Measurements from ENCODE around the gene DSG4.
"Not testable (repeated sequence)": the region's sequence is repeated elsewhere in the genome, so short reads cannot be mapped to it uniquely, and the experiment has no call there.

The DSG4 gene

DNA sequence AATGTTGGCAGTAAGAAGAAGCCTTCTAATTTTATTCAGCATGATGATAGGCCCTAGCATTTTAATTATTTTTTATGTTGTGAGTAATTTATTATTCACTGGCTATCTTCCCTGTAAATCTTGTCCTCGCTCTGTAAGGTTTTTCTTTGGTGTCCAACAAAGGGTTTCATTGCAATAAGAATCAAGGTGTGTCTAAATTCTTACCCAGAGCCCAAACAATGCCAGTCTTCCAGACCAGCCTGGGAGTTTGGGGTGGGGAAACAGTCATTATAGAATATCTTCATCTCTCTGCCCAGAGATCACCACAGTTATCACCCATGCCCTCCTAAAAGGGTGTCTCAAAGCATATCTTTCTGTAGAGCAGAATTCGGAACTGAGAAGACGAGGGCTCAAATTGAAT lies at the start of gene DSG4:
Gene DSG4, plus strand, starts transcription at position 301 of the 400 bp plus-strand sequence. CDS start 135 bp downstream, outside the sequence.
- H3K4me1 ChIP-seq (ENCODE audit: control insufficient read depth, insufficient read depth, low read length, unreplicated experiment) = no peaks in the 10 kb centered on the region
- no peak within 1 kb of the TSS for H3K27ac ChIP-seq (ENCODE audit: low read depth, low read length)
- no peak within 1 kb of the TSS for H3K4me3 ChIP-seq (ENCODE audit: low read depth, low read length)
- no peaks in the 10 kb centered on the region for H3K79me2 ChIP-seq (ENCODE audit: control insufficient read depth, insufficient read depth, low read length, unreplicated experiment)
- H2AFZ ChIP-seq (ENCODE audit: low read length, unreplicated experiment) = no peak within 1 kb of the TSS
- no peaks in the 10 kb centered on the region for H3K36me3 ChIP-seq (ENCODE audit: insufficient read depth, low read length)
- no peaks in the 10 kb centered on the region for H3K27me3 ChIP-seq (ENCODE audit: insufficient read depth, low read length)

GRCh38 chr18:31329787-31330438 lies 46.7 kb upstream of the DSG4 start:
- no peak overlapping the region for H3K27ac ChIP-seq (ENCODE audit: low read depth, low read length)
- no peaks in the 10 kb centered on the region for H3K4me1 ChIP-seq (ENCODE audit: control insufficient read depth, insufficient read depth, low read length, unreplicated experiment)
- H3K79me2 ChIP-seq (ENCODE audit: control insufficient read depth, insufficient read depth, low read length, unreplicated experiment) = no peaks in the 10 kb centered on the region
- no peaks in the 10 kb centered on the region for H3K27me3 ChIP-seq (ENCODE audit: insufficient read depth, low read length)
- no peak overlapping the region for H2AFZ ChIP-seq (ENCODE audit: low read length, unreplicated experiment)
- no peak overlapping the region for H3K4me3 ChIP-seq (ENCODE audit: low read depth, low read length)
- no peaks in the 10 kb centered on the region for H3K36me3 ChIP-seq (ENCODE audit: insufficient read depth, low read length)

DNA sequence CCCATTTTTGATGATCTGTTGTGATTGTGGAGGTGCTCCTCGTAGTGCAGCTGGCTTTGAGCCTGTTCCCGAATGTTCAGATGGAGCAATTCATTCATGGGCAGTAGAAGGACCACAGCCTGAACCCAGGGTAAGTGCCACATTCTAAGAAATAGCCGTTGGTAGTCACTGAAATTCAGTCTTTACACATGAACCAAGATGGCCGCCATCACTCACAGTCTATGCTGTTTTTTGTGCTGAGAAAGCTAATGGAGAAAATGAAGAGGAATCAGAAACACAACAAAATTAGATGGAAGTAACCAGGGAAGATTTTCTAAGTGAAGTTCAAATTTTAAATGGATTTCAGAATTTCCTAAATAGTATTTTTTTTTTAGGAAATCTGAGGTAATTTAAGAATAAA lies 33.1 kb upstream of the DSG4 start:
- Histone ChIP-seq H2AFZ (ENCODE audit: low read length, unreplicated experiment) (no peak overlapping the region), H3K4me3 (ENCODE audit: low read depth, low read length) (no peak overlapping the region)

DNA sequence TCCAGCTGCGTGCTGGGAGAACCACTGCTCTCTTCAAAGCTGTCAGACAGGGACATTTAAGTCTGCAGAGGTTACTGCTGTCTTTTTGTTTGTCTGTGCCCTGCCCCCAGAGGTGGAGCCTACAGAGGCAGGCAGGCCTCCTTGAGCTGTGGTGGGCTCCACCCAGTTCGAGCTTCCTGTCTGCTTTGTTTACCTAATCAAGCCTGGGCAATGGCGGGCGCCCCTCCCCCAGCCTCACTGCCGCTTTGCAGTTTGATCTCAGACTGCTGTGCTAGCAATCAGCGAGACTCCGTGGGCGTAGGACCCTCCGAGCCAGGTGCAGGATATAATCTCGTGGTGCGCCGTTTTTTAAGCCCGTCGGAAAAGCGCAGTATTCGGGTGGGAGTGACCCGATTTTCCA lies 23.2 kb upstream of the DSG4 start:
- H3K27me3 ChIP-seq (ENCODE audit: insufficient read depth, low read length); H3K4me1 ChIP-seq (ENCODE audit: control insufficient read depth, insufficient read depth, low read length, unreplicated experiment); H2AFZ ChIP-seq (ENCODE audit: low read length, unreplicated experiment); H3K79me2 ChIP-seq (ENCODE audit: control insufficient read depth, insufficient read depth, low read length, unreplicated experiment); H3K36me3 ChIP-seq (ENCODE audit: insufficient read depth, low read length); H3K27ac ChIP-seq (ENCODE audit: low read depth, low read length); H3K4me3 ChIP-seq (ENCODE audit: low read depth, low read length): not testable (repeated sequence)

More for the DNA sequence above, 33.1 kb upstream of the DSG4 start:
- H3K27me3 ChIP-seq (ENCODE audit: insufficient read depth, low read length) = no peaks in the 10 kb centered on the region
- H3K4me1 ChIP-seq (ENCODE audit: control insufficient read depth, insufficient read depth, low read length, unreplicated experiment) = no peaks in the 10 kb centered on the region
- no peak overlapping the region for H3K27ac ChIP-seq (ENCODE audit: low read depth, low read length)
- H3K79me2 ChIP-seq (ENCODE audit: control insufficient read depth, insufficient read depth, low read length, unreplicated experiment) = no peaks in the 10 kb centered on the region
- no peaks in the 10 kb centered on the region for H3K36me3 ChIP-seq (ENCODE audit: insufficient read depth, low read length)

- no peak overlapping the region for H3K27ac ChIP-seq (ENCODE audit: low read depth, low read length)
- H2AFZ ChIP-seq (ENCODE audit: low read length, unreplicated experiment) = no peak overlapping the region
- H3K4me1 ChIP-seq (ENCODE audit: control insufficient read depth, insufficient read depth, low read length, unreplicated experiment) = no peaks in the 10 kb centered on the region
- H3K36me3 ChIP-seq (ENCODE audit: insufficient read depth, low read length) = no peaks in the 10 kb centered on the region
- H3K79me2 ChIP-seq (ENCODE audit: control insufficient read depth, insufficient read depth, low read length, unreplicated experiment) = no peaks in the 10 kb centered on the region
- no peaks in the 10 kb centered on the region for H3K27me3 ChIP-seq (ENCODE audit: insufficient read depth, low read length)
- H3K4me3 ChIP-seq (ENCODE audit: low read depth, low read length) = no peak overlapping the region
These were observed 21.6 kb upstream of the DSG4 start for GRCh38 chr18:31354990-31355389.

DNA sequence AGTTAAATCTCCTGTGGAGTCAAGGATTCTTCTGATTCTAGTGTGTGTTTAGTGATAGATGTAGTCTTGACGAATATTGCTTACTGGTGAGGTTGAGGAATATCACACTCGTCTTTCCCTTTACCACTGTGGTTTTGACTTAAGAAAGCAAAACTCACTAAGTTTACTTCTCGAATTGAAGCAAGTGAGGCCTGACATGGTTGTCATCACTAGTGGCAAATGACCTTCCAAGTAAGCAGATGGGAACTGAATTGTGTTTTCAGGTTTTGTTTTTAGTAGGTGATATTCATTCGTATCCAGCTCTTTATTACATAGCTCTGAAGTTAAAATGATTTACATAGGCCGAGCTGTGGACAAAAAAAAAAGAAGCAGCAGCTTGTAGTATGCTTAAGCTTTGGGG lies 20.6 kb upstream of the DSG4 start:
- H2AFZ ChIP-seq (ENCODE audit: low read length, unreplicated experiment) = no peak overlapping the region

DNA sequence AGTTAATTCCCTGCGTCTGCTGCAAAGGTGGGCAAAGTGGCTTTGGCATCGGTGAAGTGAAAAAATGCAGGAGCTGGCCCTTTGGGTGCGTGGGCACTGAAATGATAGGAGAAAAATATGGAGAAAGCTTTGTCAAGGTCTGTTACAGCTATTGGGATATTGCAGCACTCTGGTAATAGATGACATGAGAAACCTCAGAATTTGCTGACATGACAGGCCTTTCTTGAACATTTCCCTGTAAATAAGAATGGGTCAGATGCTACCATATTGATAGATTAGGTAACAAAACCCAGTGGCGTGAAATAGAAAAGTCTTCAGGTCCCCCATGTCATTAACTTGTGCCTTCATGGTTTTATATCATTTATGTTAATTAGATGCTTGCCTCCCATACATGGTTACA lies 12.4 kb upstream of the DSG4 start:
- Histone ChIP-seq H2AFZ (ENCODE audit: low read length, unreplicated experiment) (no peak overlapping the region), H3K36me3 (ENCODE audit: insufficient read depth, low read length) (no peaks in the 10 kb centered on the region), H3K4me3 (ENCODE audit: low read depth, low read length) (no peak overlapping the region), H3K79me2 (ENCODE audit: control insufficient read depth, insufficient read depth, low read length, unreplicated experiment) (no peaks in the 10 kb centered on the region), H3K27me3 (ENCODE audit: insufficient read depth, low read length) (no peaks in the 10 kb centered on the region), H3K27ac (ENCODE audit: low read depth, low read length) (no peak overlapping the region), H3K4me1 (ENCODE audit: control insufficient read depth, insufficient read depth, low read length, unreplicated experiment) (no peaks in the 10 kb centered on the region)

More for the DNA sequence above, 20.6 kb upstream of the DSG4 start:
- Histone ChIP-seq H3K79me2 (ENCODE audit: control insufficient read depth, insufficient read depth, low read length, unreplicated experiment) (no peaks in the 10 kb centered on the region), H3K4me3 (ENCODE audit: low read depth, low read length) (no peak overlapping the region), H3K4me1 (ENCODE audit: control insufficient read depth, insufficient read depth, low read length, unreplicated experiment) (no peaks in the 10 kb centered on the region), H3K27ac (ENCODE audit: low read depth, low read length) (no peak overlapping the region), H3K36me3 (ENCODE audit: insufficient read depth, low read length) (no peaks in the 10 kb centered on the region), H3K27me3 (ENCODE audit: insufficient read depth, low read length) (no peaks in the 10 kb centered on the region)

GRCh38 chr18:31369478-31369877 lies 7.1 kb upstream of the DSG4 start:
- Histone ChIP-seq H3K4me1 (ENCODE audit: control insufficient read depth, insufficient read depth, low read length, unreplicated experiment) (no peaks in the 10 kb centered on the region), H3K36me3 (ENCODE audit: insufficient read depth, low read length) (no peaks in the 10 kb centered on the region), H2AFZ (ENCODE audit: low read length, unreplicated experiment) (no peak overlapping the region), H3K4me3 (ENCODE audit: low read depth, low read length) (no peak overlapping the region), H3K27ac (ENCODE audit: low read depth, low read length) (no peak overlapping the region), H3K27me3 (ENCODE audit: insufficient read depth, low read length) (no peaks in the 10 kb centered on the region), H3K79me2 (ENCODE audit: control insufficient read depth, insufficient read depth, low read length, unreplicated experiment) (no peaks in the 10 kb centered on the region)

GRCh38 chr18:31371989-31372388 lies 4.6 kb upstream of the DSG4 start:
- Histone ChIP-seq H3K27ac (ENCODE audit: low read depth, low read length) (no peak overlapping the region), H3K4me1 (ENCODE audit: control insufficient read depth, insufficient read depth, low read length, unreplicated experiment) (no peaks in the 10 kb centered on the region), H2AFZ (ENCODE audit: low read length, unreplicated experiment) (no peak overlapping the region), H3K36me3 (ENCODE audit: insufficient read depth, low read length) (no peaks in the 10 kb centered on the region), H3K4me3 (ENCODE audit: low read depth, low read length) (no peak overlapping the region), H3K79me2 (ENCODE audit: control insufficient read depth, insufficient read depth, low read length, unreplicated experiment) (no peaks in the 10 kb centered on the region), H3K27me3 (ENCODE audit: insufficient read depth, low read length) (no peaks in the 10 kb centered on the region)

- H2AFZ ChIP-seq (ENCODE audit: low read length, unreplicated experiment) = no peak overlapping the region
- H3K4me1 ChIP-seq (ENCODE audit: control insufficient read depth, insufficient read depth, low read length, unreplicated experiment) = no peaks in the 10 kb centered on the region
- H3K79me2 ChIP-seq (ENCODE audit: control insufficient read depth, insufficient read depth, low read length, unreplicated experiment) = no peaks in the 10 kb centered on the region
- H3K36me3 ChIP-seq (ENCODE audit: insufficient read depth, low read length) = no peaks in the 10 kb centered on the region
- no peak overlapping the region for H3K4me3 ChIP-seq (ENCODE audit: low read depth, low read length)
- H3K27ac ChIP-seq (ENCODE audit: low read depth, low read length) = no peak overlapping the region
- H3K27me3 ChIP-seq (ENCODE audit: insufficient read depth, low read length) = no peaks in the 10 kb centered on the region
These were observed 2.9 kb upstream of the DSG4 start for GRCh38 chr18:31373641-31374040.

DNA sequence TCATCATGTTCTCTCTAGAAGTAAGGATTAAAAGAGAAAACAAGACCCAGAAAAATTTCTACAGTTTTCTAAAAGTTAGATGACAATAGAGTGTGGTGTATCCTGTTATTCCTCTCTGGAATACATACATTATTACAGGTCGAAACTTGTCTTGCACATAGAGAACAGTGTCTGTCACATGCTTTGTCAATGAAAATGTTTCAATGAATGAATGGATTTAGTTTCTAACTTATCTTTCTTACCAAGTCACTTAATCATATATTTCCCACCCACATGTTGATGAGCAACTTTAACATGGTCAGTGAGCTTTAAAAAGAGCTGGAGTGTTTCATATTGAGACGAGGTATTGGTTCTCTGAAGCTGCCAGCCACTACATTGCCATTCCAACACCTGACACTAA lies 4.3 kb downstream of the DSG4 start:
- no peaks in the 10 kb centered on the region for H3K4me1 ChIP-seq (ENCODE audit: control insufficient read depth, insufficient read depth, low read length, unreplicated experiment)
- no peak overlapping the region for H2AFZ ChIP-seq (ENCODE audit: low read length, unreplicated experiment)
- no peaks in the 10 kb centered on the region for H3K27me3 ChIP-seq (ENCODE audit: insufficient read depth, low read length)
- H3K4me3 ChIP-seq (ENCODE audit: low read depth, low read length) = no peak overlapping the region
- H3K79me2 ChIP-seq (ENCODE audit: control insufficient read depth, insufficient read depth, low read length, unreplicated experiment) = no peaks in the 10 kb centered on the region
- H3K27ac ChIP-seq (ENCODE audit: low read depth, low read length) = no peak overlapping the region
- H3K36me3 ChIP-seq (ENCODE audit: insufficient read depth, low read length) = no peaks in the 10 kb centered on the region
